Astrocyte of the cerebellum (primary cell): ENCODE measurements around the gene ST6GALNAC4.

Source experiments
- DNase-seq: peaks from one replicate; pipeline ENCODE4 v3.0.0-alpha.2; 2011; ENCODE audit warnings: low read depth
- H3K4me3 ChIP-seq: 2 replicates; pipeline ENCODE4 v1.5.1; 2011; ENCODE audit warnings: mild to moderate bottlenecking, low read depth, low read length, moderate library complexity
- in situ Hi-C: cut with HindIII; loops from 2 replicates; pipeline ENCODE4 v1.10.0; 2017; ENCODE audit warnings: low sequenced_read_pairs
- TF ChIP-seq, protein P1 (sequence below): IDR thresholded peaks from 2 replicates; pipeline ENCODE4 v1.5.1; 2012; ENCODE audit warnings: low read length, low read depth, moderate library complexity, mild to moderate bottlenecking; ENCODE audit errors: missing control alignments

The ST6GALNAC4 gene

DNA sequence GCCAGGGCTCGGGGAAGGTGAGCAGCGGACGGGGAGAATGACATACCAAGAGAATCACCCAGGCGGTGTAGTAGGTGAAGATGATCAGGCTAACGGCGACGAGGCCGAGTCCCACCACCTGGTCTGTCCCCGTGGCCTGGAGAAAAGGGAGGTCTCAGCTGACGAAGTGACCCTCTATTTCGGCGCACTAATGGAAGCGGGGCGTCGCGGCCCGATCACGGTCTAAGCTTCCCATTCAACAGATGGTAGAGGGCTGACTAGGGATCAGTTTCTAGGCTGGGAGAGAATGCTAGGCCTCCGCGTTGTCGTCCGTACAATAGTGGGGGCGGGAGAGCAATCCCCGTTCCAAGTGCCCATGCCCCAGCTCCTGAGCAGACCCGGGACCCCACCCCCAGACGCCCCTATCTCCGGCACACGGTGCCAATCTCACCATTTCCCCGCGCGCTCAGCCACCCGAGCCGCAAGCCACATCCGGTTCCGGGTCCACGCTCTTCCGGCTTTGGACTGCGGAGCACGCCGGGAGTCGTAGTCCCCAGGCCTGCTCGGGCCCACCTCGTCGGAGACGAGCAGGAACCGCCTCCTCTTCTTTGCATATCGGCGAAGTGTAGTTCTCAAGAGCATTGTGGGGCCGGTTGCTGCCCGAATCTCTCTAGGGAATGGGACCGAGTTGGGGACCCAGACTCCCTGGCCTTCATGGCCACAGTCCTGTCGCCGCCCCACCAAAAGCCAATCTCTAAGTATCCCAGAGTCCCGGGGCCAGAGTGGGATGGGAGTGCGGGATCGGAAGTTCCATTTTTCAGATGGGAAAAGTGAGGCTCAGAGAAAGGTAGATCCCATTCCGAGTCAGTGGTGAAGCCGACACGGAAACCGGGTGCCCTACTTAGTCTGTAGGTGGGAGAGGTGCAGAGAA is 20.8 kb upstream of the ST6GALNAC4 start, which contains the start of gene DPM2:
TSS of gene DPM2 (minus strand) at position 467 of the 910 bp plus-strand sequence. CDS start at position 433, 34 bp downstream.
- in situ Hi-C loops: loop anchor here (10.0 kb wide), 1 partner anchor 157 kb away; no protein-coding TSS in a partner anchor
- H3K4me3 ChIP-seq: peak within 1 kb of the TSS; percentile 90
- no peak for DNase-seq
- TF ChIP-seq, protein P1, sequence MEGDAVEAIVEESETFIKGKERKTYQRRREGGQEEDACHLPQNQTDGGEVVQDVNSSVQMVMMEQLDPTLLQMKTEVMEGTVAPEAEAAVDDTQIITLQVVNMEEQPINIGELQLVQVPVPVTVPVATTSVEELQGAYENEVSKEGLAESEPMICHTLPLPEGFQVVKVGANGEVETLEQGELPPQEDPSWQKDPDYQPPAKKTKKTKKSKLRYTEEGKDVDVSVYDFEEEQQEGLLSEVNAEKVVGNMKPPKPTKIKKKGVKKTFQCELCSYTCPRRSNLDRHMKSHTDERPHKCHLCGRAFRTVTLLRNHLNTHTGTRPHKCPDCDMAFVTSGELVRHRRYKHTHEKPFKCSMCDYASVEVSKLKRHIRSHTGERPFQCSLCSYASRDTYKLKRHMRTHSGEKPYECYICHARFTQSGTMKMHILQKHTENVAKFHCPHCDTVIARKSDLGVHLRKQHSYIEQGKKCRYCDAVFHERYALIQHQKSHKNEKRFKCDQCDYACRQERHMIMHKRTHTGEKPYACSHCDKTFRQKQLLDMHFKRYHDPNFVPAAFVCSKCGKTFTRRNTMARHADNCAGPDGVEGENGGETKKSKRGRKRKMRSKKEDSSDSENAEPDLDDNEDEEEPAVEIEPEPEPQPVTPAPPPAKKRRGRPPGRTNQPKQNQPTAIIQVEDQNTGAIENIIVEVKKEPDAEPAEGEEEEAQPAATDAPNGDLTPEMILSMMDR: no peak

DNA sequence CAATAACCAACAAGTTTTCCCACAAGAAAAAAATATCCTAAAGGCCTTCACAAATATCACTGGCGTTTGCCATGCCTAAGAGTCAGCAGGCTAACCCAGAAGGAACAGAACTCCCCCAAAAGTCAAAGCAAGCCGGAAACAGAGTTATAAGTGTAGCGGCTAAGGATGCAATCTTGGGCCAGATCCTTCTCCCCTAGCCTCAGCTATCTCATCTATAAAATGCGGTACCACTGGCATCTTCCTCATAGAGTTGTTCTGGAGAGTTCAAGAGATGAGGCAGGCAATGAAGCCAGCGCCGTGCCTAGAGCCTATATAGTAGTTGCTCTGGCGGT is 20.2 kb upstream of the ST6GALNAC4 start:
- in situ Hi-C loops: loop anchor here (10.0 kb wide), 1 partner anchor 158 kb away; no protein-coding TSS in a partner anchor
- TF ChIP-seq, protein P1: no peak
- H3K4me3 ChIP-seq: peak overlapping the region; percentile 90
- DNase-seq: no peak

DNA sequence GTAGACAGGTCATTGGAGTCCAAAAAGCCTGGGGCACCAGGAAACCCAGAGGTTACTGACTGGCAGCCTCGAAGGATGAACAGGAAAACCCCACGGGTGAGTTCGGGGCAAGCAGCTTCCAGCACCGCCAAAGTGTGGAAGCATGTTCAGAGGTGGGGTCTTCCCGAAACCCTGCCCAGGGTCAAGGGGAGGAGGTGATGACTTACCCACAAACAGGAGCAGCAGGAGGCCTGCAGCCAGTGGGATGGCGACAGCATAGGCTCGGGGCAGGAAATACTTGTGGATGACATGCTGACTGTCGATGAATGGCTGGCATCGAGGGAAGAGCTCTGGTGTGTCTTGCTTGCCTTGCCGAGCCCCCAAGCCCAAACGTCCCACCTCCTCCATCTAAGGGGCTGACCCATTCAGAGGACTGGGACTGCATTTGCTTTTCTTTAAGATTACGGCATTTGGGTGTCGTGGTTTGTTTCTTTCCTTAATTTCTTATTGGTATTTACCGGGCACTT is 19.6 kb upstream of the ST6GALNAC4 start:
- in situ Hi-C loops: loop anchor here (10.0 kb wide), 1 partner anchor 158 kb away; no protein-coding TSS in a partner anchor
- peak overlapping the region; percentile 90 for H3K4me3 ChIP-seq
- no peak for DNase-seq
- TF ChIP-seq, protein P1: no peak

DNA sequence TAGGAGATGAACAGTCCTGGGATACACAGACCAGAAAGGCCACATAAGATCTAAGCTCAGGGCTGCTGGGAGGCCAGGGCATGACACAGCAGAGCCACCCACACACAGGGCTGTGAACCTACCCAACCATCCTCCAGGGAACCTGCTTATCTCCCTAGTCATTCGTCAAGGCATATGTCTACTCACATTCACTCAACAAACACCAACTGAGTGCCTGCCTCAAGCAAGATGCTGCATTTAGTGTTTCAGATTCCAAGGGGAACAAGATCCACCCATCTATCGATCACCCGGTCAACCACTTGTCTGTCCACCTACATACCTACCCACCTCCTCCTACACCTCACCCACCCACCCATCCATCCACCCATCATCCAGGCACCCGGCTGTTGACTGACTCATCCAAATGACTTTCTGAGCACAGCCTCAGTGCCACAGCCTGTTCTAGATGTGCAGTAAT is 19.0 kb upstream of the ST6GALNAC4 start:
- H3K4me3 ChIP-seq: peak overlapping the region; percentile 90
- TF ChIP-seq, protein P1: no peak
- DNase-seq: no peak
- in situ Hi-C loops: loop anchor here (10.0 kb wide), 1 partner anchor 159 kb away; no protein-coding TSS in a partner anchor

DNA sequence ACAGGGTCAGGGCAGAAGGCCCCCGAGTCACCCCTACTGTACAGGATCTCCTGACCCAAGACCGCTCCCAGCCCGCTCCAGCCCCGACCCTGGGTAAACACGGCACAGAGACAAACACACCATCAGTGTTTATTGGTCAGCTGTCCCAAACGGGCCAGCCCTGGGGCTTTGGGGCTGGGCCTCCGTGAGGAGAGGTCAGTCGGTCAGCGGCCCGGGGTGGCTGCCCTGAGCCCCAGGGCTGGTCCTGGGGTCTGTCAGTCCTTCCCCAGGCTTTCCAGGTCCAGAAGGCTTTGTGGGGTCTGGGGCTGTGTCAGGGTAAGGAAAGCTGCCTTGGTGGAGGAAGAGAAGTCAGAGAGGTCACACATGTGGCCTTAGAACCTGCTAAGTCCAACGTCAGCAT is 18.1 kb upstream of the ST6GALNAC4 start:
- TF ChIP-seq, protein P1: no peak
- no peak for DNase-seq
- no peak overlapping the region for H3K4me3 ChIP-seq
- in situ Hi-C loops: loop anchor here (10.0 kb wide), 1 partner anchor 160 kb away; no protein-coding TSS in a partner anchor

DNA sequence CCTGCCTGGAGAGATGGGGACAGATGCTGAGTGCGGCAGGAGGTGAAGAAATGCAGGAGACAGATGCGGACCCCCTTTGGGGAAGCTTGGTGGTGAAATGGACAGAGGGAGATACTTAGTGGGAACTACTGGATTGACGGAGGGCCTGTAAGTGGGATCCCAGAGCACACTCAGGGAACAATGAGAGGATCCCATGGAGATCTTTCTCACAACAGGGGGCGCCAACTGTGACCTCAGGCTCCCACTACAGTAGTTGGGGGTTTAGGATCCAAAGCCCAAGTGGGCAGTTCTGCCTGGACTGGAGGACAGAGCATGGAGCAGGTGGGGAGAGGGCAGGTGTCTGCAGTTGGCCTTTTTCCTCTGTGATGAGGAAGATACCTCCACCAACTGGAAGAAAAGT is 17.4 kb upstream of the ST6GALNAC4 start:
- no peak for DNase-seq
- TF ChIP-seq, protein P1: no peak
- no peak overlapping the region for H3K4me3 ChIP-seq
- in situ Hi-C loops: loop anchor here (10.0 kb wide), 1 partner anchor 161 kb away; no protein-coding TSS in a partner anchor
